Astrocyte of the spinal cord (primary cell): ENCODE data around the gene KDF1.
A peak's percentile ranks its signal among the peaks of the same experiment; 100 is the strongest.

Source experiments
- DNase-seq: peaks from one replicate; pipeline ENCODE4 v3.0.0; 2011; ENCODE audit warnings: low read depth, low spot score
- H3K4me3 ChIP-seq: 2 replicates; pipeline ENCODE4 v1.5.1; 2011; ENCODE audit warnings: low read depth, mild to moderate bottlenecking, low read length, moderate library complexity
- in situ Hi-C: cut with HindIII; loops from 2 replicates; pipeline ENCODE4 v1.10.0; 2017; ENCODE audit warnings: low sequenced_read_pairs
- TF ChIP-seq, protein P1 (sequence below): IDR thresholded peaks from 2 replicates; pipeline ENCODE4 v1.5.1; 2012; ENCODE audit warnings: low read depth, mild to moderate bottlenecking, low read length, inconsistent platforms

KDF1 gene

DNA sequence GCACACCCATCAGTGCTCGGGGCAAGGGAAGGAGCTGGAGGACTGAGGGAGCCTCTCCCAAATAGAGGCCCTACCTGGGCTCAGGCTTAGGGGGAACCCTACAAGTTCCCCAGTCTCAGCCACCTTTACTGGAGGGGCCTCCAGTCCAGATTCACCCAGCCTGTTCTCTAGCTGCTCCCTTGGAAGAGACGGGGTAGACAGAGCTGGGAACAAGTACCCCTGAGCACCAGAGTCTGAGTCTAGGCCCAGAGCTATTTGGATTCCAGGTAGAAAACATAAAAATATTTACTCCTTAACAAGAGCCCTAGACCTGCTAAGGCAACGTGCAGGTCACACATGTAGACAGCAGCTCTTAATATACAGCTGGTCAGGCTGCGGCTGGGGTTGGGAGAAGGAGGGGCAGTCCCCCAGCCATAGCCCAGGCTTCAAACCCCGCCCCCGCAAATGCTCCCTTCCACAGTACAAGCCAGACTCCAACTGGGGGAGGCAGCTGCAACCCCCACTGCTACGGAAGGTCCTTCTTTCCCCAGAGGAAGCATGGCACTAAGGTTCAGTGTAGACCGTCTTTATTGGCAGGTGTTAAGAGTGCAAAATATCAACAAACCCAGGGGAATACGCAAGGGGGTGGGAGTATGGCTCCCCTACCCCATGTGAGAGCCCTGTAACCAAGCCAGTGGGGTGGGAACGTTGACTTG is 44.4 kb upstream of the KDF1 start:
- in situ Hi-C loops, result no loop called here

DNA sequence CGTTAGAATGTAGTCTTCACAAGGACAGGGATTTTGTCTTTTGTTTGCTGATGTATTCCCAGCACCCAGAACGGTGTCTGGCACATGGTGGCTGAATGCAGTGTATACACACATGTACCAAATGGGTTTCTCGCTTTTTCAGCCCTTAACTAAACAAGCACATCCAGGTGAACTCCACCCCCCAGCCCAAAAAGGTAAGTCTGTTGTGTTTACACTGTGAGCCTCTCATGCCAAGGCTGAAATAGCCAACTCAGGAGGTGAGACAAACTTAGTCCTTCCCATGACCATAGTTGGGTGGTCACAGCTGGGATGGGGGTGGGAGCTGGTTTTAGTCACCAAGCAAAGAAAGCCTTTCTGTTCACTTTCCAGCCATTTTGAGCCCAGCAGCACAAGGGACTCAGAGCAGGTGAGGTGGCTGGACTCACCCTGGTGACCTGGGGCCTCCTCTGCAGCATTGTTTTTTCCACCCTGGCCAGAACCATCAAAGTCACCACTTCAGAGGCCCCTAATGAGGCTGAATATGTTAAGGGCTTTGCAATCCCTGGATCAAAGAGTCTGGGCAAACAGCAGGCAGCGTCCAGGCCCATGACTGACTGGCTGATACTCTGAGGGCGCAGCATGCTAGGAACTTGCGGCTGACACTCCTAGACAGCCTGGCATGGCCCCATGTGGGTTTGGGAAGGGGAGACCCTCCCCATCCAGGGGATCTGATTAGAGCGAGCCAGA is 43.6 kb upstream of the KDF1 start:
- H3K4me3 ChIP-seq, result no peak overlapping the region
- no peak for DNase-seq
- in situ Hi-C loops, result no loop called here
- TF ChIP-seq, protein P1, sequence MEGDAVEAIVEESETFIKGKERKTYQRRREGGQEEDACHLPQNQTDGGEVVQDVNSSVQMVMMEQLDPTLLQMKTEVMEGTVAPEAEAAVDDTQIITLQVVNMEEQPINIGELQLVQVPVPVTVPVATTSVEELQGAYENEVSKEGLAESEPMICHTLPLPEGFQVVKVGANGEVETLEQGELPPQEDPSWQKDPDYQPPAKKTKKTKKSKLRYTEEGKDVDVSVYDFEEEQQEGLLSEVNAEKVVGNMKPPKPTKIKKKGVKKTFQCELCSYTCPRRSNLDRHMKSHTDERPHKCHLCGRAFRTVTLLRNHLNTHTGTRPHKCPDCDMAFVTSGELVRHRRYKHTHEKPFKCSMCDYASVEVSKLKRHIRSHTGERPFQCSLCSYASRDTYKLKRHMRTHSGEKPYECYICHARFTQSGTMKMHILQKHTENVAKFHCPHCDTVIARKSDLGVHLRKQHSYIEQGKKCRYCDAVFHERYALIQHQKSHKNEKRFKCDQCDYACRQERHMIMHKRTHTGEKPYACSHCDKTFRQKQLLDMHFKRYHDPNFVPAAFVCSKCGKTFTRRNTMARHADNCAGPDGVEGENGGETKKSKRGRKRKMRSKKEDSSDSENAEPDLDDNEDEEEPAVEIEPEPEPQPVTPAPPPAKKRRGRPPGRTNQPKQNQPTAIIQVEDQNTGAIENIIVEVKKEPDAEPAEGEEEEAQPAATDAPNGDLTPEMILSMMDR, result no peak

More for the DNA sequence above, 44.4 kb upstream of the KDF1 start:
- TF ChIP-seq, protein P1, result no peak
- DNase-seq, result no peak
- H3K4me3 ChIP-seq, result no peak overlapping the region

GRCh38 chr1:27001570-27002360 is 41.5 kb upstream of the KDF1 start:
- TF ChIP-seq, protein P1, result no peak
- in situ Hi-C loops, result no loop called here
- no peak overlapping the region for H3K4me3 ChIP-seq
- no peak for DNase-seq

DNA sequence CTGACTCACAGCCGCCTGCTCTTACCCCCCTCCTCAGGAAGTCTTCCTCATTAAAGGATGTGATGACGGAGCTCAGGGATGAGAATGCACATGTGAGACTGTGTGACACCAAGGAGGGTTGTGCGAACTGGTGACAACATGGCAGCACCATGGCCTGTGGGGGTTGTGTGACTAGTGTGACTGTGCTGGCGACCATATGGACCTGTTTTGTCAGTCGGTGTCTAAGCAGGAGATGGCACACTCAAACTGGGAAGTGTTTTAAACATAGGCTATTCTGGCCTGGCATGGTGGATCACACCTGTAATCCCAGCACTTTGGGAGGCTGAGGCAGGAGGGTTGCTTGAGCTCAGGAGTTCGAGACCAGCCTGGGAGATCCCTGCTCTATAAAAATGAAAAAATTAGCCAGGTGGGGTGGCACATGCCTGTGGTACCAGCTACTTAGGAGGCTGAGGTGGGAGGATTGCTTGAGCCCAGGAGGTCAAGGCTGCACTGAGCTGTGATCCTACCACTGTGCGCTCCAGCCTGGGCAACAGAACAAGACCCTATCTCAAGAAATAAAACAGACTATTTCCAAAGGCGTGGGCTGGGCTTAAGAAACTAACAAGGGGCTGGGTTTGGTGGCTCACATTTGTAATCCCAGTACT is 40.7 kb upstream of the KDF1 start:
- in situ Hi-C loops, result no loop called here
- DNase-seq, result peak; percentile 76

GRCh38 chr1:27000090-27000816 is 40.0 kb upstream of the KDF1 start:
- H3K4me3 ChIP-seq, result no peak overlapping the region
- in situ Hi-C loops, result no loop called here

More for the DNA sequence above, 40.7 kb upstream of the KDF1 start:
- TF ChIP-seq, protein P1, result no peak
- no peak overlapping the region for H3K4me3 ChIP-seq

More at GRCh38 chr1:27000090-27000816, 40.0 kb upstream of the KDF1 start:
- TF ChIP-seq, protein P1, result no peak
- DNase-seq, result no peak
